HEK293 (cell line): Measurements from ENCODE around the gene KRTAP3-2.

Source experiments
- HOXC10 ChIP-seq: sonication (generic); formaldehyde crosslinking; IDR thresholded peaks from 2 replicates; pipeline ENCODE4 v1.8.1; 2023; ENCODE audit warnings: mild to moderate bottlenecking, missing genetic modification reagents
- SP2 ChIP-seq: fragments of 450-650 bp; formaldehyde crosslinking; IDR thresholded peaks from 2 replicates; pipeline ENCODE4 v1.5.1; 2016; ENCODE audit warnings: missing biosample characterization, missing genetic modification characterization
- WT1 ChIP-seq: fragments of 450-650 bp; formaldehyde crosslinking; IDR thresholded peaks from 2 replicates; pipeline ENCODE4 v1.5.1; 2016; ENCODE audit warnings: missing biosample characterization, missing genetic modification characterization
- YY1 ChIP-seq: fragments of 450-650 bp; formaldehyde crosslinking; IDR thresholded peaks from 2 replicates; pipeline ENCODE4 v1.5.1; 2018; ENCODE audit warnings: missing biosample characterization, missing genetic modification characterization
- ZNF133 ChIP-seq: fragments of 450-650 bp; formaldehyde crosslinking; IDR thresholded peaks from 2 replicates; pipeline ENCODE4 v1.5.1; 2016; ENCODE audit warnings: missing biosample characterization, missing genetic modification characterization
- ZNF311 ChIP-seq: fragments of 450-650 bp; formaldehyde crosslinking; IDR thresholded peaks from 2 replicates; pipeline ENCODE4 v1.5.1; 2017; ENCODE audit warnings: missing biosample characterization, missing genetic modification characterization, borderline replicate concordance
- ZNF664 ChIP-seq: fragments of 450-650 bp; formaldehyde crosslinking; IDR thresholded peaks from 2 replicates; pipeline ENCODE4 v1.5.1; 2016; ENCODE audit warnings: missing biosample characterization, missing genetic modification characterization
- TF ChIP-seq, protein P1 (sequence below): fragments of 450-650 bp; formaldehyde crosslinking; IDR thresholded peaks from 2 replicates; pipeline ENCODE4 v1.5.1; 2016; ENCODE audit warnings: missing biosample characterization, missing genetic modification characterization
- TF ChIP-seq, protein P2 (sequence below): IDR thresholded peaks from 2 replicates; pipeline ENCODE4 v1.6.1; 2011; ENCODE audit warnings: mild to moderate bottlenecking, low read depth, low read length, borderline replicate concordance
- TF ChIP-seq, protein P3 (sequence below): fragments of 450-650 bp; formaldehyde crosslinking; IDR thresholded peaks from 2 replicates; pipeline ENCODE4 v1.5.1; 2016; ENCODE audit warnings: missing biosample characterization, missing genetic modification characterization

DNA sequence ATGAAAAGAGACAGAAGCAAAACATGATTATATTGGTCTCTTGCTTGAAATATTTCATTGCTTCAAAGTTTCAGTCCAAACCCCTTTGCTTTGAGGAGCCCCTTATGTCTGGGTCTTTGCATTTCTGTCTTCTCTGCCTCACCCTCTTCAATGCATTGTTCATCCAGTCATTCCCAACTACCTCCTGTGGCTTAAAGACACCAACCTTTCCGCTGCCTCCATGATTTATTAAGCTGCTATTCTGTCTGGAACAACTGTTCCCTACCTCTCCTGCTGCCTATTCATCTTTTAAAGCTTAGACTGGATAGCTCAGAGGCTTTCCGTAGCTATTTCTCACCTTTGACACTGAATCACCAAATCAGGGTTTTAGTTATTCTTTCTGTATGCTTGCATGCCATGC lies 2.3 kb downstream of the KRTAP3-2 start:
- TF ChIP-seq, protein P1, sequence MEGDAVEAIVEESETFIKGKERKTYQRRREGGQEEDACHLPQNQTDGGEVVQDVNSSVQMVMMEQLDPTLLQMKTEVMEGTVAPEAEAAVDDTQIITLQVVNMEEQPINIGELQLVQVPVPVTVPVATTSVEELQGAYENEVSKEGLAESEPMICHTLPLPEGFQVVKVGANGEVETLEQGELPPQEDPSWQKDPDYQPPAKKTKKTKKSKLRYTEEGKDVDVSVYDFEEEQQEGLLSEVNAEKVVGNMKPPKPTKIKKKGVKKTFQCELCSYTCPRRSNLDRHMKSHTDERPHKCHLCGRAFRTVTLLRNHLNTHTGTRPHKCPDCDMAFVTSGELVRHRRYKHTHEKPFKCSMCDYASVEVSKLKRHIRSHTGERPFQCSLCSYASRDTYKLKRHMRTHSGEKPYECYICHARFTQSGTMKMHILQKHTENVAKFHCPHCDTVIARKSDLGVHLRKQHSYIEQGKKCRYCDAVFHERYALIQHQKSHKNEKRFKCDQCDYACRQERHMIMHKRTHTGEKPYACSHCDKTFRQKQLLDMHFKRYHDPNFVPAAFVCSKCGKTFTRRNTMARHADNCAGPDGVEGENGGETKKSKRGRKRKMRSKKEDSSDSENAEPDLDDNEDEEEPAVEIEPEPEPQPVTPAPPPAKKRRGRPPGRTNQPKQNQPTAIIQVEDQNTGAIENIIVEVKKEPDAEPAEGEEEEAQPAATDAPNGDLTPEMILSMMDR = no peak
- TF ChIP-seq, protein P2, sequence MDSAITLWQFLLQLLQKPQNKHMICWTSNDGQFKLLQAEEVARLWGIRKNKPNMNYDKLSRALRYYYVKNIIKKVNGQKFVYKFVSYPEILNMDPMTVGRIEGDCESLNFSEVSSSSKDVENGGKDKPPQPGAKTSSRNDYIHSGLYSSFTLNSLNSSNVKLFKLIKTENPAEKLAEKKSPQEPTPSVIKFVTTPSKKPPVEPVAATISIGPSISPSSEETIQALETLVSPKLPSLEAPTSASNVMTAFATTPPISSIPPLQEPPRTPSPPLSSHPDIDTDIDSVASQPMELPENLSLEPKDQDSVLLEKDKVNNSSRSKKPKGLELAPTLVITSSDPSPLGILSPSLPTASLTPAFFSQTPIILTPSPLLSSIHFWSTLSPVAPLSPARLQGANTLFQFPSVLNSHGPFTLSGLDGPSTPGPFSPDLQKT = no peak
- no peak for TF ChIP-seq YY1 (tag by site-specific recombination)
- TF ChIP-seq, protein P3, sequence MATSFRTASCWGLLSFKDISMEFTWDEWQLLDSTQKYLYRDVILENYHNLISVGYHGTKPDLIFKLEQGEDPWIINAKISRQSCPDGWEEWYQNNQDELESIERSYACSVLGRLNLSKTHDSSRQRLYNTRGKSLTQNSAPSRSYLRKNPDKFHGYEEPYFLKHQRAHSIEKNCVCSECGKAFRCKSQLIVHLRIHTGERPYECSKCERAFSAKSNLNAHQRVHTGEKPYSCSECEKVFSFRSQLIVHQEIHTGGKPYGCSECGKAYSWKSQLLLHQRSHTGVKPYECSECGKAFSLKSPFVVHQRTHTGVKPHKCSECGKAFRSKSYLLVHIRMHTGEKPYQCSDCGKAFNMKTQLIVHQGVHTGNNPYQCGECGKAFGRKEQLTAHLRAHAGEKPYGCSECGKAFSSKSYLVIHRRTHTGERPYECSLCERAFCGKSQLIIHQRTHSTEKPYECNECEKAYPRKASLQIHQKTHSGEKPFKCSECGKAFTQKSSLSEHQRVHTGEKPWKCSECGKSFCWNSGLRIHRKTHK = no peak
- TF ChIP-seq SP2 (tag by site-specific recombination) = no peak
- TF ChIP-seq ZNF133 (tag by site-specific recombination) = no peak
- TF ChIP-seq ZNF311 (tag by site-specific recombination) = no peak
- TF ChIP-seq HOXC10 = no peak
- no peak for TF ChIP-seq ZNF664
- TF ChIP-seq WT1 (tag by site-specific recombination) = no peak
